DMS79 treated with DMSO at 0.1 percent for 48 hours (cell line): ENCODE results near the gene RETREG3.
A peak's percentile ranks its signal among the peaks of the same experiment; 100 is the strongest.

Experiments used
- DNase-seq: peaks from one replicate; lab custom pipeline; 2025; lab: John Stamatoyannopoulos, UW

The RETREG3 gene

GRCh38 chr17:42531455-42532354, 77.5 kb downstream of the RETREG3 start:
- peak; percentile 60 for DNase-seq

- no peak for DNase-seq
These were observed 78.2 kb downstream of the RETREG3 start for GRCh38 chr17:42530952-42531454.
